SIG-M5 treated with dmso at 0.1 percent for 504 hours (cell line): ENCODE measurements around the gene PRDM11.

ENCODE experiments used
- DNase-seq: peaks from one replicate; lab custom pipeline; 2025; ENCODE audit not compliant: unreplicated experiment; lab: John Stamatoyannopoulos, UW

Gene PRDM11

GRCh38 chr11:45209000-45209879, 62.8 kb downstream of the PRDM11 start:
- DNase-seq = no peak

- DNase-seq = no peak
Observed at GRCh38 chr11:45209891-45210699, 63.7 kb downstream of the PRDM11 start.

- DNase-seq = no peak
Observed at GRCh38 chr11:45210846-45211245, 64.4 kb downstream of the PRDM11 start.

GRCh38 chr11:45211732-45212131, 65.3 kb downstream of the PRDM11 start:
- DNase-seq = no peak

- no peak for DNase-seq
Observed at GRCh38 chr11:45212566-45213315, 66.3 kb downstream of the PRDM11 start.

GRCh38 chr11:45213316-45213665, 66.9 kb downstream of the PRDM11 start:
- no peak for DNase-seq

GRCh38 chr11:45213717-45214116, 67.3 kb downstream of the PRDM11 start:
- no peak for DNase-seq

- DNase-seq = no peak
Observed at GRCh38 chr11:45215098-45215865, 68.8 kb downstream of the PRDM11 start.

GRCh38 chr11:45216031-45216430, 69.6 kb downstream of the PRDM11 start:
- no peak for DNase-seq

- DNase-seq = no peak
Observed at GRCh38 chr11:45216901-45217300, 70.5 kb downstream of the PRDM11 start.

GRCh38 chr11:45217991-45218390, 71.6 kb downstream of the PRDM11 start:
- DNase-seq = no peak

- no peak for DNase-seq
Observed at GRCh38 chr11:45218705-45219104, 72.3 kb downstream of the PRDM11 start.

- DNase-seq = no peak
Observed at GRCh38 chr11:45219411-45219810, 73.0 kb downstream of the PRDM11 start.

GRCh38 chr11:45223496-45223895, 77.1 kb downstream of the PRDM11 start:
- DNase-seq = no peak

GRCh38 chr11:45224766-45225165, 78.3 kb downstream of the PRDM11 start:
- no peak for DNase-seq

- no peak for DNase-seq
Observed at GRCh38 chr11:45225277-45225676, 78.8 kb downstream of the PRDM11 start.

- DNase-seq = no peak
Observed at GRCh38 chr11:45225961-45226871, 79.8 kb downstream of the PRDM11 start.

GRCh38 chr11:45226901-45227300, 80.5 kb downstream of the PRDM11 start:
- no peak for DNase-seq

- no peak for DNase-seq
Observed at GRCh38 chr11:45227836-45228235, 81.4 kb downstream of the PRDM11 start.
